Measurements from ENCODE around the gene C1orf159. TPM values are rescaled to one million over a fixed set of nuclear protein-coding genes. Genes with fewer than 3 reads are reported as not detected.

Gene C1orf159
- total RNA-seq, 2 donors from 2014 or later: 23.1 to 29.5 TPM

DNA sequence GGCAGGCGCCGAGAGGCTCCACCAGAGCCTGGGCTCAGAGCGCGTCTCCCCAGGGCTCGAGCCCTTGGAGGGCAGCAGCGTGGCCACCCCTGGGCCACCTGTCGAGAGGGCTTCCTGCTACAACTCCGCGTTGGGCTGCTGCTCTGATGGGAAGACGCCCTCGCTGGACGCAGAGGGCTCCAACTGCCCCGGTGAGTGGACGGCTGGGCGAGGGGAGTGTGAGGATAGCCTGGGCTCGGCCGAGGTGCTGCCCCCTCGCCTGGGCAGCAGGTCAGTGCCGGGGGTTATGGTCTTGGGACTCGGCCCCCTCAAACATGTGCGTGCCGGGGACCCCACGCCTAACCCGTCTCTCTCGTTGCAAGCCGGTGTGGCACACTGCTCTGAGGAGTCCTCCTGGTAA, 69.1 kb downstream of the C1orf159 start:
- no peaks in the 10 kb centered on the region for H3K9me3 ChIP-seq (ENCODE audit: control insufficient read depth, low read length)
- no peaks in the 10 kb centered on the region for H3K4me1 ChIP-seq (ENCODE audit: control insufficient read depth, insufficient read depth, low read length)
- H3K4me3 ChIP-seq (ENCODE audit: low read length): no peak overlapping the region
- H3K27me3 Mint-ChIP-seq (ENCODE audit: insufficient read depth): peaks cover 2% of the 10 kb centered on the region
- H3K9ac ChIP-seq (ENCODE audit: extremely low read depth, low read length, poor library complexity, severe bottlenecking): no peak overlapping the region
- peaks cover 42% of the 10 kb centered on the region for H3K36me3 Mint-ChIP-seq (ENCODE audit: low read depth)
- no peak for DNase-seq
- H3K27ac Mint-ChIP-seq: no peak overlapping the region
- TF ChIP-seq, protein P1, sequence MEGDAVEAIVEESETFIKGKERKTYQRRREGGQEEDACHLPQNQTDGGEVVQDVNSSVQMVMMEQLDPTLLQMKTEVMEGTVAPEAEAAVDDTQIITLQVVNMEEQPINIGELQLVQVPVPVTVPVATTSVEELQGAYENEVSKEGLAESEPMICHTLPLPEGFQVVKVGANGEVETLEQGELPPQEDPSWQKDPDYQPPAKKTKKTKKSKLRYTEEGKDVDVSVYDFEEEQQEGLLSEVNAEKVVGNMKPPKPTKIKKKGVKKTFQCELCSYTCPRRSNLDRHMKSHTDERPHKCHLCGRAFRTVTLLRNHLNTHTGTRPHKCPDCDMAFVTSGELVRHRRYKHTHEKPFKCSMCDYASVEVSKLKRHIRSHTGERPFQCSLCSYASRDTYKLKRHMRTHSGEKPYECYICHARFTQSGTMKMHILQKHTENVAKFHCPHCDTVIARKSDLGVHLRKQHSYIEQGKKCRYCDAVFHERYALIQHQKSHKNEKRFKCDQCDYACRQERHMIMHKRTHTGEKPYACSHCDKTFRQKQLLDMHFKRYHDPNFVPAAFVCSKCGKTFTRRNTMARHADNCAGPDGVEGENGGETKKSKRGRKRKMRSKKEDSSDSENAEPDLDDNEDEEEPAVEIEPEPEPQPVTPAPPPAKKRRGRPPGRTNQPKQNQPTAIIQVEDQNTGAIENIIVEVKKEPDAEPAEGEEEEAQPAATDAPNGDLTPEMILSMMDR (conservative IDR thresholded peaks at IDR 0.05): no peak
- no peak overlapping the region for H3K27ac ChIP-seq (ENCODE audit: low read depth, low read length)
- no peaks in the 10 kb centered on the region for H3K9me3 Mint-ChIP-seq
- H3K27me3 ChIP-seq (ENCODE audit: control insufficient read depth, insufficient read depth, low read length, poor library complexity, severe bottlenecking): no peaks in the 10 kb centered on the region
- peaks cover 32% of the 10 kb centered on the region for H3K36me3 ChIP-seq (ENCODE audit: control insufficient read depth, insufficient read depth, low read length)
- H3K4me1 Mint-ChIP-seq: no peaks in the 10 kb centered on the region
- WGBS, 2 experiments (ENCODE audit: insufficient coverage in 1 of 2, insufficient read length in 1 of 2): 96 to 97% methylated on average over 20 to 26 of the region's 26 CpGs
- H3K4me3 Mint-ChIP-seq: no peak overlapping the region

DNA sequence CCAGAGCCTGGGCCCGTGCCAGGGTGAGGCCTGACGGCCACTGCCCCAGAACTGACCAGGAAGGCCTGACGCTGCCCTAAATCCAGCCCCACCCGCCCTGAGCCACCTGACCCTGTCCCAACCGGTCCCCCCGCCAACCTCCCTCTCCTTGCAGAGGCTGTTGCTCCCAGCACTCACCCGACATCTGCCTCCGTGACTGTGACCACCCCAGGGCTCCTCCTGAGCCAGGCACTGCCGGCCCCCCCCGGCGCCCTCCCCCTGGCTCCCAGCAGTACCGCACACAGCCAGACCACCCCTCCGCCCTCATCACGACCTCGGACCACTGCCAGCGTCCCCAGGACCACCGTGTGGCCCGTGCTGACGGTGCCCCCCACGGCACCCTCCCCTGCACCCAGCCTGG, 69.6 kb downstream of the C1orf159 start:
- no peaks in the 10 kb centered on the region for H3K27me3 ChIP-seq (ENCODE audit: control insufficient read depth, insufficient read depth, low read length, poor library complexity, severe bottlenecking)
- H3K36me3 ChIP-seq (ENCODE audit: control insufficient read depth, insufficient read depth, low read length): peaks cover 29% of the 10 kb centered on the region
- Mint-ChIP-seq H3K36me3 (ENCODE audit: low read depth) (peaks cover 41% of the 10 kb centered on the region), H3K4me3 (no peak overlapping the region), H3K9me3 (no peaks in the 10 kb centered on the region), H3K27me3 (ENCODE audit: insufficient read depth) (peaks cover 2% of the 10 kb centered on the region), H3K27ac (no peak overlapping the region), H3K4me1 (no peaks in the 10 kb centered on the region)
- H3K4me1 ChIP-seq (ENCODE audit: control insufficient read depth, insufficient read depth, low read length): no peaks in the 10 kb centered on the region
- H3K9ac ChIP-seq (ENCODE audit: extremely low read depth, low read length, poor library complexity, severe bottlenecking): no peak overlapping the region
- 96% methylated on average over 12 to 20 of the region's 20 CpGs for WGBS, 2 experiments (ENCODE audit: insufficient coverage in 1 of 2, insufficient read length in 1 of 2)
- H3K27ac ChIP-seq (ENCODE audit: low read depth, low read length): no peak overlapping the region
- no peak overlapping the region for H3K4me3 ChIP-seq (ENCODE audit: low read length)
- no peaks in the 10 kb centered on the region for H3K9me3 ChIP-seq (ENCODE audit: control insufficient read depth, low read length)
- TF ChIP-seq, protein P1 (conservative IDR thresholded peaks at IDR 0.05): no peak
- DNase-seq: no peak

DNA sequence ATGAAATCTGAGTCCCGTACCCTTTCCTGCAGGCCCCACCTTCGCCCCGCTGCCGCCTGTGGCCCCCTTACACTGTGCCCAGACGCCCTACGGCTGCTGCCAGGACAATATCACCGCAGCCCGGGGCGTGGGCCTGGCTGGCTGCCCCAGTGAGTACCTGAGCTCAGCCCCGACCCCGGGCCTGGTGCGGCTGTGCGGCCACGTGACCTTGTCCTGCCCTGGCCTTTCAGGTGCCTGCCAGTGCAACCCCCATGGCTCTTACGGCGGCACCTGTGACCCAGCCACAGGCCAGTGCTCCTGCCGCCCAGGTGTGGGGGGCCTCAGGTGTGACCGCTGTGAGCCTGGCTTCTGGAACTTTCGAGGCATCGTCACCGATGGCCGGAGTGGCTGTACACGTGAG, 70.8 kb downstream of the C1orf159 start:
- H3K27ac Mint-ChIP-seq: no peak overlapping the region
- no peaks in the 10 kb centered on the region for H3K9me3 Mint-ChIP-seq
- H3K4me1 Mint-ChIP-seq: no peaks in the 10 kb centered on the region
- H3K36me3 Mint-ChIP-seq (ENCODE audit: low read depth): peaks cover 36% of the 10 kb centered on the region
- no peak overlapping the region for H3K27ac ChIP-seq (ENCODE audit: low read depth, low read length)
- H3K4me3 ChIP-seq (ENCODE audit: low read length): no peak overlapping the region
- peaks cover under 1% of the 10 kb centered on the region for H3K27me3 ChIP-seq (ENCODE audit: control insufficient read depth, insufficient read depth, low read length, poor library complexity, severe bottlenecking)
- no peak overlapping the region for H3K4me3 Mint-ChIP-seq
- no peak for DNase-seq
- no peaks in the 10 kb centered on the region for H3K9me3 ChIP-seq (ENCODE audit: control insufficient read depth, low read length)
- H3K36me3 ChIP-seq (ENCODE audit: control insufficient read depth, insufficient read depth, low read length): peaks cover 29% of the 10 kb centered on the region
- H3K27me3 Mint-ChIP-seq (ENCODE audit: insufficient read depth): peaks cover 6% of the 10 kb centered on the region
- TF ChIP-seq, protein P1 (conservative IDR thresholded peaks at IDR 0.05): no peak
- WGBS, 2 experiments (ENCODE audit: insufficient coverage in 1 of 2, insufficient read length in 1 of 2): 95% methylated on average over 21 to 23 of the region's 23 CpGs
- no peaks in the 10 kb centered on the region for H3K4me1 ChIP-seq (ENCODE audit: control insufficient read depth, insufficient read depth, low read length)
- H3K9ac ChIP-seq (ENCODE audit: extremely low read depth, low read length, poor library complexity, severe bottlenecking): no peak overlapping the region
